Mucosa of rectum (tissue), 2 donors: Measurements from ENCODE around the gene PAPSS2.

Experiments used
- H3K27ac ChIP-seq, 2 donors: one replicate each; pipeline ENCODE4 v1.7.0; 2013; ENCODE audit warnings: inconsistent platforms in 2 of 2, low read depth in 2 of 2, low read length in 2 of 2
- H3K27me3 ChIP-seq, 2 donors: one replicate each; pipeline ENCODE4 v1.7.0; 2013; ENCODE audit warnings: low read length in 2 of 2; ENCODE audit not compliant: control insufficient read depth in 2 of 2, insufficient read depth in 2 of 2
- H3K36me3 ChIP-seq, 2 donors: one replicate each; pipeline ENCODE4 v1.7.0; 2013; ENCODE audit warnings: low read length in 2 of 2; ENCODE audit not compliant: control insufficient read depth in 2 of 2, insufficient read depth in 2 of 2
- H3K4me1 ChIP-seq, 2 donors: one replicate each; pipeline ENCODE4 v1.7.0; 2013; ENCODE audit warnings: low read length in 2 of 2, mild to moderate bottlenecking in 1 of 2; ENCODE audit not compliant: control insufficient read depth in 2 of 2, insufficient read depth in 2 of 2
- H3K4me3 ChIP-seq, 2 donors: one replicate each; pipeline ENCODE4 v1.7.0; 2013; ENCODE audit warnings: low read length in 2 of 2
- H3K9ac ChIP-seq, 2 donors: one replicate each; pipeline ENCODE4 v1.7.0; 2013; ENCODE audit warnings: low read length in 2 of 2, low read depth in 1 of 2, mild to moderate bottlenecking in 1 of 2
- H3K9me3 ChIP-seq, 2 donors: one replicate each; pipeline ENCODE4 v1.7.0; 2013; ENCODE audit warnings: low read length in 2 of 2; ENCODE audit not compliant: control insufficient read depth in 2 of 2
- donor health status: healthy.
- donor health status: Normal muscosa, but diverticular disease.

The PAPSS2 gene

DNA sequence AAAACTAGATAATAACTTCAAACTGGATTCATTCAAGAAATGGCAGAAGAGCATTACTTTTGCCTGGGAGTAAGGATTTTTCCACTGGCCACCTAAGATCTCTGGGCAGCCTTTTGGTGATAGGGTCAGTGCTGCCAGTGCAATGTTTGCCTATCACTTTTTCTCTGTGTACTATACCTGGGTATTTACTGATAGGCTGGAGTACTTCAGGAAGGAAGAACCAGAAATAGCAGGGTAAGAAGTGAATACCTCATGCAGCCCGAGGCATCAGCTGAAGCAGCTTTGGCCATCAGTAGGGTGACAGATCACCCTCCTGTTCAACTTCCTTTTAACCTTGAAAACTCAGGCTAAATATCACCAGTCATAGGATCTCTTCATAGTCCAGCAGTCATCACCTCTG lies 5.5 kb upstream of the PAPSS2 start:
- H3K27me3 ChIP-seq, result no peaks in the 10 kb centered on the region
- H3K36me3 ChIP-seq, result no peaks in the 10 kb centered on the region
- H3K4me1 ChIP-seq, result peaks cover 0 to 3% of the 10 kb centered on the region in 2 donors
- H3K9me3 ChIP-seq, result no peaks in the 10 kb centered on the region
- no peak overlapping the region for H3K27ac ChIP-seq
- H3K9ac ChIP-seq, result no peak overlapping the region
- H3K4me3 ChIP-seq, result no peak overlapping the region

DNA sequence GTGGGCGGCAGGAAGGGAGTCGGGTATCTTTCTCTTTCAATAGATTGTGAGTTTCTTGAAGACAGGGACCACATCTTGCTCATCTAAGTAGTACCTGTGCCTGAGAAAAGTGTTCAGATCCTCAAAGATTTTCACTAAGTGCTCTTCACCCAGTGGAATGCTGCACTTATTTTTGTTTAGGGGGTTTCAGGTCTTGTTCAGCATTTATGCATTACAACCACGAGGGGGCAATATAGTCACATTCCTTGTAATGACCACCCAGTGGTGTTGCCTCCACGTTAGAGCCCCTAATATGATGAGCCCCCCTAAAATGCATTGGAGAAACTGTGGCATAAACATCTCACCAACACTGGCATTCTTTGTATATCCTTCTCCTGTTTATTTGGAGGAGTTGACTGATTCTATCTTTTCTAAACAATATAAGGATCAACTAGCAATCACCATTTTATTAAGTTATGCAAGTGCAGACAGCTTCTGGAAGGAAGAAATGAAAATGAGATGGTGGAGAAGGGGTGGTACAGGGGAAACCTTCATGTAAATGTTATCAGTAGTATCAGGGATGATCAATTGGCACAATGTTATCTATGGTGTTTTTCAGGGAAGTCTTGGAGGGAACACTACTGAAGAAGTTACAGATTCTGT lies 3.1 kb upstream of the PAPSS2 start:
- Histone ChIP-seq H3K36me3 (no peaks in the 10 kb centered on the region), H3K4me1 (peaks cover 7 to 12% of the 10 kb centered on the region in 2 donors), H3K27me3 (peaks cover 0 to 2% of the 10 kb centered on the region in 2 donors), H3K4me3 (no peak overlapping the region), H3K27ac (no peak overlapping the region), H3K9me3 (no peaks in the 10 kb centered on the region), H3K9ac (no peak overlapping the region)

DNA sequence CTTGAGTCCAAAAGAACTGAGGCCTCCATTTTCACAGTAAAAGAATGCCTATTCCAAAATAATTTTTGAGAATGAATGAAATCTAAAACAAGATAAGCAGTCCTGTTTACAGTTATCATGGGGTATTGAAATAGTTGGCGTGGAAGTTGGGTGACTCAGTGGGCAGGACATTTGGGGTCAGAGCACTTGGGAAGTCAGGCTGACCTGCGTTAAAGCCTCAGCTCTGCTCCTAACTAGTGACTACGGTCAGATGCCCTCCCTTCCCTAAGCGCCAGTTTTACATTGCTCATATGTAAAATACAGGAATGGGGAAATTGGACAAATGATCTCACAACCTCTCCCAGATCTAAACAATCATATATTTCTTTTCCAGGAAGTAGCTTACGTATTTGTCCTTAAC lies 2.3 kb upstream of the PAPSS2 start:
- peaks cover 8 to 17% of the 10 kb centered on the region in 2 donors for H3K4me1 ChIP-seq

DNA sequence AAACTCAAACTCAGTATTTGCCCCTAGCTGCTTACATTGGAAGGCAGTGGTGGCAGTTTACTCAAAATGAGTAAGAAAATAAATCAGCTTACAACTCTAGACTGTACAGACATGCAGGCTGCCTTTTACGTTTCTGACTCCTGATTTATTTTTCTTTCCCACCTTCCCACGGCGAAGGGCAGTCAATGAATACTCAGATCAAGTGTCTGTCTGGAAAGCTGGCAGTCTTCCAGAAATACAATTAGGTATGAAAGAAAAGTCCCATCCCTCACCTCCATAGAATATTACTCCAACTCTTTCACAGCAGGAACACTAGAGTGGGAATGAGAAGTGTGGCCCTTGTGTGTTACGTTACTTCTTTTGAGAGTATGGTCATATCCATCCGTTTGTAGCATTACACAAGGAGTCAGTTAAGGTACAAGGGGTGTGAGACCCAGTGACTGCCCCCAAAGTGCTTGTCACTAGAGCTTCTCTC lies 1.3 kb upstream of the PAPSS2 start:
- no peak overlapping the region for H3K4me3 ChIP-seq
- H3K27me3 ChIP-seq, result peaks cover 0 to 2% of the 10 kb centered on the region in 2 donors
- no peaks in the 10 kb centered on the region for H3K9me3 ChIP-seq
- no peak overlapping the region for H3K9ac ChIP-seq
- H3K27ac ChIP-seq, result no peak overlapping the region
- H3K4me1 ChIP-seq, result peaks cover 8 to 17% of the 10 kb centered on the region in 2 donors
- no peaks in the 10 kb centered on the region for H3K36me3 ChIP-seq

More for the DNA sequence above, 2.3 kb upstream of the PAPSS2 start:
- peaks cover 0 to 2% of the 10 kb centered on the region in 2 donors for H3K27me3 ChIP-seq
- H3K9me3 ChIP-seq, result no peaks in the 10 kb centered on the region
- H3K9ac ChIP-seq, result no peak overlapping the region
- H3K36me3 ChIP-seq, result no peaks in the 10 kb centered on the region
- H3K27ac ChIP-seq, result no peak overlapping the region
- no peak overlapping the region for H3K4me3 ChIP-seq

DNA sequence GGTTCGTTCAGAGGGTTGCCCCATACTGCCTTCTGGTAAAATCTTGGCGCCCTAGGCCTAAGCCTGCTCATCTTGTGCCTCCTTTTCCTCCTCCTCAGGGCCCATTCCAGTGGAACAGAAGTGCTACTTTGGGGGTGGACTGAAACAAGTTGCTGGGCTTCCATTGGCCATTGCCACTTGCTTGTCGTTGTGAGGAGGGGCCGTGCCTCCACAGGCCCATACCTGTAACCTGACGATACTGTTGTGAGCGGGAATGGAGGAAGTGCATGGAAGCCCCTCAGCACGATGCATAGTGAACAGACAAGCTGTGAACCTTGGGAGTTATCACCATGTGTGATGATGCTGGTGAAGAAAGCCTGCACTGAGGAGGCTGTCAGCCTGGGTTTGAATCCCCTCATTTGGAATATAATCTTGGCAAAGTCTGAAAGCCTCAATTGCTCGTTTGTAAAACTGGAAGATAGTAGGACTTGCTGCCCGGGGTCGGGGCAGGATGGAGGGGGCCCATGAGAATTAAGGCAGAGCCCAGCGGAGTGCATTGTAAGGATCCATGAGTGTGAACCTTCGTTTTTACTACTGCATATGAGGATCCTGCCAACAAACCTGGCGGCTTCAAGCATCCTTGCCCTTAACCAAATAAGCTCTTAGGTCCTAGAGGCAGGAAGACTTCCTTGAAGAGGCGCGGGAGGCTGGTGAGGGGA lies 671 bp upstream of the PAPSS2 start:
- peaks cover 0 to 2% of the 10 kb centered on the region in 2 donors for H3K27me3 ChIP-seq
- peak overlapping the region; percentile 48 to 89 for H3K4me3 ChIP-seq
- H3K9ac ChIP-seq, result peak overlapping the region in 1 of 2 donors; percentile 82
- H3K27ac ChIP-seq, result peak overlapping the region; percentile 71 to 84
- H3K36me3 ChIP-seq, result no peaks in the 10 kb centered on the region
- H3K9me3 ChIP-seq, result no peaks in the 10 kb centered on the region
- peaks cover 8 to 17% of the 10 kb centered on the region in 2 donors for H3K4me1 ChIP-seq

DNA sequence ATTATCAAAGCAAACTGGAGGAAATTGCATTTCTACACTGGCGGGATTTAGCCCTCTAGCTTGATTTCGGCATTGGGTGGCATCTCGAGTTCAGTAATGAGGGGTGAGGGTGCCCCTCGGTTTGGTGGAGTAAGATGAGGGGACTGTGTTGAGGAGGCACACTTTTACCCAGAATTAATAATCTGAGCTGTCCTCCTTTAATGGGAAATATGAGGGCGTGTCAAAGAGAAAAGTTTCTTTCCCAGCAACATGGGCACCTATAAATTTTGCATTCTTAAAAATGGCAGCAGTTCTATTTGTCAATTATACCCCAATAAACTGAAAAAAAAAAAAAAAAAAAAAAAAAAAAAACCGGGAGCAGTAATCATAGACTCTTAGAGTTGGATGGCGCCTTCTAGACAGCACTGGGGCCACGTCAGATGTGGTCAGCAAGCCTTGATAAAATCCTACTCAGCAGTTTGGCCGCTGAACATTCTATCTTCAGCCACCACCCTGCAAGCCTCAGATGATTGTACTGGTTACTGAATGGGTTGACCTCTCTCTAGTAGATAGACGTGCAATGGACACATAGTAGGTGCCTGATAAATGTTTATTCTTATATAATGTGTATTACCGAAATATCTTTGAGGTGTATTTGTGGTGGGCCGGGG lies 931 bp downstream of the PAPSS2 start:
- peak overlapping the region; percentile 71 to 84 for H3K27ac ChIP-seq
- peaks cover 8 to 17% of the 10 kb centered on the region in 2 donors for H3K4me1 ChIP-seq
- H3K27me3 ChIP-seq, result peaks cover 0 to 2% of the 10 kb centered on the region in 2 donors
- H3K36me3 ChIP-seq, result no peaks in the 10 kb centered on the region
- no peaks in the 10 kb centered on the region for H3K9me3 ChIP-seq
- peak overlapping the region; percentile 89 to 95 for H3K4me3 ChIP-seq
- H3K9ac ChIP-seq, result peak overlapping the region; percentile 82 to 86

DNA sequence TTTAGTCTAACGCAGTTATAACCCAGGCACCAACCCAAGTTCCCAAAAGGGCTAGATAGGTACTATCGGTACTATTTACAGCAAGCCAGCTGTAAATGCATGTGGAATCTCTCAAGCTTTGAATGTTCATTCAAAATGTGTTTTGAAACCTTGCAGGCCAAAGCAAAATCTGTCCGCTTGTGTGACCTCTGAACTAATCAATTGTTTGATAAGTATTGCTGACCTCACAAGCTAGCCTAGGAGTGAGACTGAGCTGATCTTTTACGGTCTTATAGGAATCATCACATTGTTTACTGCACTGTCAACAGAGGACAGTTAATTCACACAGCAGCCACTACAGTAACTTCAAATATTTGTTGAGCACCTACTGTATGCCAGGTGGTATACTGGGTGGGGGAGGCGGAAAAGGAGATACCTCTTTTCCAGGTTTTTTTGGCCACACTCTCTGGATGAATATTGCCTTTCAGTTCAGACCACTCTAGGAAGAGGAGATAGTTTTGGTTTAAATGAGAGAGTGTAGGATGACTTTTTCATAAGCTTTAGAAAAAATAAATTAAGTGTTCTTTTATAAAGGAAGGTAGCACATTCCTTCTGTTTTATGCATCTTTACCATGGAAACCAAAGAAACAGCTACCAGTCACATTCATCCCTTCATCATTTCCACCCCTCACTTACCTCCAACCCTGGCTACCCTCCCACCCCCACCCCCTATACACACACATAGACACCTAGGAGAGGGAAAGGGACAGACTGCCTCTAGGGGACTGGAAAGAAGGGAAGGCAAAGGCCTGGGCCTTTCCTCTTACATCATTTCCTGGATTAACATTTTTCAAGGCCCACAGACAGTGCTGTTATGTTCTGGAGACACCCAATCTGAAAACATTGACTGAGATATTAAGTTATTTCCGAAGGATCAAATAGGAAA lies 2.4 kb downstream of the PAPSS2 start:
- no peak overlapping the region for H3K27ac ChIP-seq
- no peak overlapping the region for H3K9ac ChIP-seq
- H3K27me3 ChIP-seq, result peaks cover 0 to 2% of the 10 kb centered on the region in 2 donors
- peaks cover 8 to 24% of the 10 kb centered on the region in 2 donors for H3K4me1 ChIP-seq
- no peaks in the 10 kb centered on the region for H3K36me3 ChIP-seq
- no peaks in the 10 kb centered on the region for H3K9me3 ChIP-seq
- H3K4me3 ChIP-seq, result peak overlapping the region; percentile 38 to 95

DNA sequence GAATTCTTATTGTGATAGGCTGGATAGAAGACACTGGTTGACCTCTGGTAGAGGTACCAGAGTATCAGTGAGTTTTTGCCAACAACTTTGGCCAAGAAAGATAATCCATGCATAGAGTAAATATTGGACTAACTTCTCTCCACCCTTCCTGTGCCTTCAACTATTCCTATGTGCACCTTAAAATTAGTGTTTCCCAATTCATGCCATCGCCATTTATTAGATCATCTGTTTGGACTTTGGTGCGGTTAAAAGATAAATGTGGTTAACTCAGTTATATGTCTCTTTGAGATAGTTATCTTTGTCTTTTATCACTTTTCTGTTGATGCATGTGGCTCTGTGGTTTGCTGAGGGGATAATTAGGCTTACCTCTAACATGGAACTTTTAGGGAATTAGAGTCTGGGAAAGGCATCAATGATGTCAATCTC lies 4.6 kb downstream of the PAPSS2 start:
- no peak overlapping the region for H3K4me3 ChIP-seq
- peaks cover 21 to 31% of the 10 kb centered on the region in 2 donors for H3K4me1 ChIP-seq
- no peaks in the 10 kb centered on the region for H3K36me3 ChIP-seq
- no peaks in the 10 kb centered on the region for H3K9me3 ChIP-seq
- no peak overlapping the region for H3K27ac ChIP-seq
- H3K27me3 ChIP-seq, result peaks cover 0 to 2% of the 10 kb centered on the region in 2 donors
- no peak overlapping the region for H3K9ac ChIP-seq

DNA sequence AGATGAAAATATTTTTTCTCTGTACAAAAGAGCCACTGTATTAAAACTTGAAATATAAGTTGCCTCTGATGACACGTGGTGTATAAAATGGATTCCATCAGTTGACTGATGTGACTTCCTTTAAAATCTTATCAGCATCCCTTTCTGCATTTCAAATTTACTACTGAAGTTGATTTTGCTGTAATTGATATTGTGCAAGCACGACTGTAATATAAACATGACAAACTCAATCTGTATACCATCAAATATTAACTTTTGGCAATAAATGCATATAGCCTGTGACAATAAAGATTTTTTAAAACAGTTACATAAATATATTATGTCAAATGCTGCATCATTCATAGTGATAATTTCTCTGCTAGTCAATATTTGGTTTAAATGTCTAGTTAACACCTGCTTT lies 7.8 kb downstream of the PAPSS2 start:
- H3K27ac ChIP-seq, result no peak overlapping the region
- no peak overlapping the region for H3K9ac ChIP-seq
- H3K36me3 ChIP-seq, result no peaks in the 10 kb centered on the region
- no peaks in the 10 kb centered on the region for H3K27me3 ChIP-seq
- H3K4me3 ChIP-seq, result no peak overlapping the region
- H3K9me3 ChIP-seq, result no peaks in the 10 kb centered on the region
- H3K4me1 ChIP-seq, result peaks cover 14 to 16% of the 10 kb centered on the region in 2 donors
